Mesenchymal stem cell (in vitro differentiated cells and primary cell): ENCODE results near the gene SCGB1D2.

Experiments used
- DNase-seq: peaks from one replicate; pipeline ENCODE4 v3.0.0-alpha.2; 2013
- H2AFZ ChIP-seq: one replicate; pipeline ENCODE4 v1.6.1; 2013; ENCODE audit warnings: low read depth, mild to moderate bottlenecking, control low read depth, inconsistent platforms, low read length, moderate library complexity
- H2AK5ac ChIP-seq: 2 replicates; pipeline ENCODE4 v1.6.1; 2013; ENCODE audit warnings: low read length, moderate library complexity, mild to moderate bottlenecking, inconsistent platforms; ENCODE audit not compliant: severe bottlenecking
- H2BK120ac ChIP-seq: one replicate; pipeline ENCODE4 v1.6.1; 2013; ENCODE audit warnings: low read depth, mild to moderate bottlenecking, inconsistent platforms, low read length, moderate library complexity
- H2BK12ac ChIP-seq, 2 experiments: one replicate each; pipeline ENCODE4 v1.6.1; 2013; ENCODE audit warnings: inconsistent platforms in 2 of 2, low read length in 2 of 2, mild to moderate bottlenecking in 2 of 2, moderate library complexity in 2 of 2, control low read depth in 1 of 2
- H2BK15ac ChIP-seq: one replicate; pipeline ENCODE4 v1.6.1; 2013; ENCODE audit warnings: mild to moderate bottlenecking, low read depth, inconsistent platforms; ENCODE audit not compliant: poor library complexity, severe bottlenecking
- H2BK5ac ChIP-seq: 2 replicates; pipeline ENCODE4 v1.6.1; 2013; ENCODE audit warnings: low read depth, mild to moderate bottlenecking, low read length, control low read depth, inconsistent platforms; ENCODE audit not compliant: poor library complexity, severe bottlenecking
- H3K14ac ChIP-seq, 2 experiments: one replicate each; pipeline ENCODE4 v1.6.1; 2013; ENCODE audit warnings: inconsistent platforms in 2 of 2, low read length in 2 of 2, control low read depth in 1 of 2, mild to moderate bottlenecking in 1 of 2, moderate library complexity in 1 of 2
- H3K18ac ChIP-seq, 2 experiments: one replicate each; pipeline ENCODE4 v1.6.1; 2013; ENCODE audit warnings: inconsistent platforms in 2 of 2, low read length in 2 of 2, control low read depth in 1 of 2, low read depth in 1 of 2, mild to moderate bottlenecking in 1 of 2
- H3K23ac ChIP-seq, 2 experiments: one replicate each; pipeline ENCODE4 v1.6.1; 2013; ENCODE audit warnings: inconsistent platforms in 2 of 2, low read length in 2 of 2, mild to moderate bottlenecking in 2 of 2, moderate library complexity in 2 of 2, control low read depth in 1 of 2
- H3K27ac ChIP-seq: 2 replicates; pipeline ENCODE4 v1.5.1; 2013; ENCODE audit warnings: mild to moderate bottlenecking, moderate library complexity, low read length, control low read depth, inconsistent platforms; ENCODE audit not compliant: poor library complexity, severe bottlenecking
- H3K27me3 ChIP-seq, 2 experiments: 2 replicates each; pipeline versions ENCODE4 v1.6.1 to v1.7.0; 2013; ENCODE audit warnings: low read length in 2 of 2, mild to moderate bottlenecking in 2 of 2, moderate library complexity in 2 of 2, control low read depth in 1 of 2, inconsistent platforms in 1 of 2; ENCODE audit not compliant: control insufficient read depth in 1 of 2, insufficient read depth in 1 of 2
- H3K36me3 ChIP-seq, 2 experiments: 2 replicates each; pipeline versions ENCODE4 v1.6.1 to v1.7.0; 2013; ENCODE audit warnings: low read length in 2 of 2, control low read depth in 1 of 2, inconsistent platforms in 1 of 2, low read depth in 1 of 2, mild to moderate bottlenecking in 1 of 2; ENCODE audit not compliant: insufficient read depth in 2 of 2, control insufficient read depth in 1 of 2
- H3K4ac ChIP-seq, 2 experiments: one replicate each; pipeline ENCODE4 v1.6.1; 2013; ENCODE audit warnings: inconsistent platforms in 2 of 2, low read length in 2 of 2, mild to moderate bottlenecking in 2 of 2, moderate library complexity in 2 of 2, control low read depth in 1 of 2, low read depth in 1 of 2
- H3K4me1 ChIP-seq: 2 replicates; pipeline ENCODE4 v1.6.1; 2013; ENCODE audit warnings: low read depth, low read length, control low read depth; ENCODE audit not compliant: control insufficient read depth, insufficient read depth
- H3K4me2 ChIP-seq: 2 replicates; pipeline ENCODE4 v1.6.1; 2013; ENCODE audit warnings: low read length, mild to moderate bottlenecking, inconsistent platforms; ENCODE audit not compliant: poor library complexity, severe bottlenecking
- H3K4me3 ChIP-seq, 2 experiments: 2 replicates each; pipeline versions ENCODE4 v1.5.1 to v1.7.0; 2013; ENCODE audit warnings: low read length in 2 of 2, mild to moderate bottlenecking in 2 of 2, control low read depth in 1 of 2, low read depth in 1 of 2; ENCODE audit not compliant: insufficient read depth in 1 of 2
- H3K79me1 ChIP-seq: replicated peaks from 2 replicates; pipeline ENCODE4 v1.6.1; 2013; ENCODE audit warnings: mild to moderate bottlenecking, control low read depth, low read length, inconsistent platforms; ENCODE audit not compliant: poor library complexity, severe bottlenecking
- H3K9ac ChIP-seq: 2 replicates; pipeline ENCODE4 v1.7.0; 2013; ENCODE audit warnings: mild to moderate bottlenecking, low read length, moderate library complexity
- H3K9me3 ChIP-seq: 2 replicates; pipeline ENCODE4 v1.7.0; 2013; ENCODE audit warnings: mild to moderate bottlenecking, low read length; ENCODE audit not compliant: control insufficient read depth
- H4K8ac ChIP-seq: one replicate; pipeline ENCODE4 v1.6.1; 2013; ENCODE audit warnings: inconsistent platforms, mild to moderate bottlenecking, low read length, moderate library complexity
- H4K91ac ChIP-seq: one replicate; pipeline ENCODE4 v1.6.1; 2013; ENCODE audit warnings: mild to moderate bottlenecking, low read length, inconsistent platforms
- WGBS: methylation state at CpG from one replicate; pipeline ENCODE4 v1.1.7; 2013; ENCODE audit warnings: mixed read lengths; 5-methylcytosine and 5-hydroxymethylcytosine counted together

The SCGB1D2 gene

DNA sequence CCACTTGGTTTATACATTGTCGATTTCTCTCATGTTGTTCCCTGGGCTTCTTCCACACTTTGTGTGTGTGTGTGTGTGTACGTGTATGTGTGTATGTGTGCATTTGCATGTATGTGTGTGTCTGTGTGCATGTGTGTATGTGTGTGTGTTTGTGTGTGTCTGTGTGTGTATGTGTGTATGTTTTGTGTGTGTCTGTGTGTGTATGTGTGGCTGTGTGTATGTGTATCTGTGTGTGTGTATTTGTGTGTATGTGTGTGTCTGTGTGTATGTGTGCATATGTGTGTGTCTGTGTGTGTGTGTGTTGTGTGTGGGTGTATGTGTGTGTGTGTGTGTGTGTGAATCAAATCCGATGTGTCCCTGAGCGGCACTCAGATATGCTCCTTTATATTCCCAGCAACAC, 4.5 kb upstream of the SCGB1D2 start:
- WGBS, result 65% methylated on average over 3 of the region's 4 CpGs
- no peak overlapping the region for H2BK15ac ChIP-seq
- H3K36me3 ChIP-seq, result no peaks in the 10 kb centered on the region
- H2BK12ac ChIP-seq, result no peak overlapping the region
- H3K27me3 ChIP-seq, result peaks cover 14 to 52% of the 10 kb centered on the region in 2 experiments
- no peak overlapping the region for H3K14ac ChIP-seq
- no peaks in the 10 kb centered on the region for H3K4me1 ChIP-seq
- no peak overlapping the region for H4K91ac ChIP-seq
- no peak for DNase-seq
- H3K27ac ChIP-seq, result no peak overlapping the region
- H3K79me1 ChIP-seq, result no peaks in the 10 kb centered on the region
- H3K18ac ChIP-seq, result no peak overlapping the region
- no peaks in the 10 kb centered on the region for H3K9me3 ChIP-seq
- no peak overlapping the region for H2BK5ac ChIP-seq
- no peak overlapping the region for H2AFZ ChIP-seq
- H2AK5ac ChIP-seq, result no peak overlapping the region
- H3K4me2 ChIP-seq, result no peak overlapping the region
- H3K4ac ChIP-seq, result no peak overlapping the region
- no peak overlapping the region for H4K8ac ChIP-seq
- H2BK120ac ChIP-seq, result no peak overlapping the region
- no peak overlapping the region for H3K9ac ChIP-seq
- H3K4me3 ChIP-seq, result no peak overlapping the region
- H3K23ac ChIP-seq, result no peak overlapping the region

DNA sequence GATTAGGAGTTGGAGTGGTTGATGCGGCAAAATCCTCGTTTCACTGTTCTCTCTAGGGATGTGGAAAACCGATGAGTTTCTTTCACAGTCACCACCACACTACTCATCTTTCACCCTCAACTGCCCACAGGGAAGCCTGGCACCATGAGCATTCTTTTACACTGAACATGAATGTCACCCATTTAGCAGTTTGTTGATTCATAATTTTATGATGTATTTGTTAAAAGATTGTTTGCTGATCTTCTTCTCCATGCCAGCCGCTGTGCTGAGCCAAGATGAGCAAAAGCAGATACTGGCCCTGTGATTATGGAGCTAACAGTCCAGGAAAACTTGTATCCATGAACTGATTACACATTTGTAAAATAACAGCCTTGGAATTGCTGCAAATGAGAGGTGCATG, 3.9 kb upstream of the SCGB1D2 start:
- peaks cover 14 to 52% of the 10 kb centered on the region in 2 experiments for H3K27me3 ChIP-seq
- no peaks in the 10 kb centered on the region for H3K36me3 ChIP-seq
- no peak overlapping the region for H3K4me3 ChIP-seq
- H2BK5ac ChIP-seq, result no peak overlapping the region
- H3K79me1 ChIP-seq, result no peaks in the 10 kb centered on the region
- no peak overlapping the region for H2BK120ac ChIP-seq
- no peak for DNase-seq
- no peak overlapping the region for H3K4me2 ChIP-seq
- H3K14ac ChIP-seq, result no peak overlapping the region
- no peak overlapping the region for H2BK12ac ChIP-seq
- no peak overlapping the region for H3K23ac ChIP-seq
- no peaks in the 10 kb centered on the region for H3K4me1 ChIP-seq
- H3K18ac ChIP-seq, result no peak overlapping the region
- no peaks in the 10 kb centered on the region for H3K9me3 ChIP-seq
- H3K4ac ChIP-seq, result no peak overlapping the region
- H2AK5ac ChIP-seq, result no peak overlapping the region
- H2BK15ac ChIP-seq, result no peak overlapping the region
- H3K9ac ChIP-seq, result no peak overlapping the region
- no peak overlapping the region for H3K27ac ChIP-seq
- H4K8ac ChIP-seq, result no peak overlapping the region
- 78% methylated on average over 4 of the region's 4 CpGs for WGBS
- H4K91ac ChIP-seq, result no peak overlapping the region
- H2AFZ ChIP-seq, result no peak overlapping the region

DNA sequence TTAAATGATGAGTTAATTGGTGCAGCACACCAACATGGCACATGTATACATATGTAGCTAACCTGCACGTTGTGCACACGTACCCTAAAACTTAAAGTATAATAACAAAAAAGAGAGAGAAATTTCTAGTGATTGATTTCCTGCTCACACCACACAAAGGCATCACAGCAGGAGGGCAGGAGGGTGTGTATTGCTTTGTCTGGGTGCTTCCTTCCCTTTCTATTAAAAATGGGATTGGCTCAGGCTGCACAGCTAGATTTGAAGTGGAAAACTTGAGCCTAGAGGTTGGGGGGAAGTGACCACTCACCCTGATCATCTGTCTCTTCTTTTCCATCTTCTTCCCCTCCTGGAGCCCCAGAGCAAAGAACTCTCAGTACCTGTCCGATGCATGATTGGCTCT, 944 bp upstream of the SCGB1D2 start:
- no peak overlapping the region for H3K4ac ChIP-seq
- H4K8ac ChIP-seq, result no peak overlapping the region
- no peak overlapping the region for H3K23ac ChIP-seq
- H2AK5ac ChIP-seq, result no peak overlapping the region
- no peaks in the 10 kb centered on the region for H3K36me3 ChIP-seq
- no peak overlapping the region for H3K27ac ChIP-seq
- no peak overlapping the region for H2BK120ac ChIP-seq
- peaks cover 10 to 60% of the 10 kb centered on the region in 2 experiments for H3K27me3 ChIP-seq
- DNase-seq, result no peak
- no peak overlapping the region for H2BK12ac ChIP-seq
- no peaks in the 10 kb centered on the region for H3K4me1 ChIP-seq
- H3K18ac ChIP-seq, result no peak overlapping the region
- no peaks in the 10 kb centered on the region for H3K79me1 ChIP-seq
- no peak overlapping the region for H2BK15ac ChIP-seq
- H3K9me3 ChIP-seq, result no peaks in the 10 kb centered on the region
- H3K4me2 ChIP-seq, result no peak overlapping the region
- 91% methylated on average over 1 of the region's 3 CpGs for WGBS
- no peak overlapping the region for H2BK5ac ChIP-seq
- no peak overlapping the region for H3K9ac ChIP-seq
- no peak overlapping the region for H4K91ac ChIP-seq
- no peak overlapping the region for H3K4me3 ChIP-seq
- no peak overlapping the region for H2AFZ ChIP-seq
- H3K14ac ChIP-seq, result no peak overlapping the region

DNA sequence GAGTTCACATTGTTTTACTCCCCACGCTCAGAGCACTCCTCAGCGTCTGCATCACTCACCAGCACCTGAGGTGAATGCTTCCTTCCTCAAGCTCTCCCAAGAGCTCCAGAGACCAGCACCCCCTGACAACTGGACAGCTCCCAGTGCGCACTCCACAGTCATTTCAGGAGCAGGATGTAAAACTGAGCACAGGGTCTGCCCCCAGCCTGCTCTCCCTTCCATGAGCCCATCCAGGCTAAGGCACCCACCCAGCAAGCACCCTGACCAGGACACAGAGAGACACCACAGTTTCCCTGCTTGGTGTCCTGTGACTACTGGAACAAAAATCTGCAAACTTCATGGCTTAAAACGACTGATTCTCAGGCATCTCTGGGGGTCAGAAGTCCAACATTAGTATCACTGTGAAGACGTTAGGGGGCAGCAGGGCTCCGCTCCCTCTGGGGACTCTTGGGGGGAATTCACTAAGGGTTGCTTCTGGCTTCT, 3.3 kb downstream of the SCGB1D2 start:
- Histone ChIP-seq H2AFZ (no peak overlapping the region), H3K27ac (no peak overlapping the region), H3K4me1 (no peaks in the 10 kb centered on the region), H3K27me3 (peaks cover 4 to 31% of the 10 kb centered on the region in 2 experiments), H3K9me3 (peaks cover 3% of the 10 kb centered on the region), H3K23ac (no peak overlapping the region), H2BK15ac (no peak overlapping the region), H2BK12ac (no peak overlapping the region), H2BK120ac (no peak overlapping the region), H2BK5ac (no peak overlapping the region), H3K4ac (no peak overlapping the region), H3K4me3 (no peak overlapping the region), H3K18ac (no peak overlapping the region), H3K9ac (no peak overlapping the region), H3K14ac (no peak overlapping the region), H3K36me3 (no peaks in the 10 kb centered on the region), H3K4me2 (no peak overlapping the region), H3K79me1 (no peaks in the 10 kb centered on the region), H2AK5ac (no peak overlapping the region), H4K91ac (no peak overlapping the region), H4K8ac (no peak overlapping the region)
- 28% methylated on average over 6 of the region's 6 CpGs for WGBS
- peak; percentile 26 for DNase-seq
